ENCODE results near the gene IRX1. TPM values are rescaled to one million over a fixed set of nuclear protein-coding genes. Genes with fewer than 3 reads are reported as not detected.

The IRX1 gene
- total and polyA plus RNA-seq, 2 of the 8 experiments (the other 6 are each of a cell fraction or from before 2014, with no cell fraction given): 2.6 to 3.9 TPM

- TF ChIP-seq NRF1 (IDR thresholded peaks at IDR 0.05; ENCODE audit: low read depth, low read length) (no peak), POLR2AphosphoS5 (IDR thresholded peaks at IDR 0.05; ENCODE audit: low read depth, low read length) (no peak), HDAC2 (IDR thresholded peaks at IDR 0.05; ENCODE audit: borderline replicate concordance in 1 of 2, low read depth in 2 of 2, low read length in 2 of 2) (no peak)
These were observed 7.3 kb downstream of the IRX1 start (continued) for GRCh38 chr5:3602785-3603502.
